Stomach (tissue), 9 donors: ENCODE results near the gene ARPC5. TPM values are rescaled to one million over a fixed set of nuclear protein-coding genes. Genes with fewer than 3 reads are reported as not detected.

Source experiments
- DNase-seq, 2 donors: peaks; one replicate each; pipeline versions ENCODE4 v3.0.0 to v3.0.0-alpha.2; 2013 to 2019
- H3K27ac ChIP-seq, 5 donors: fragments of 200-600 bp in 4 of 5; sonication (generic) in 4 of 5; one replicate each; pipeline ENCODE4 v1.5.1; 2013 to 2019; ENCODE audit warnings: mild to moderate bottlenecking in 1 of 5, moderate library complexity in 1 of 5
- H3K27me3 ChIP-seq, 3 donors: fragments of 200-600 bp; sonication (generic); one replicate each; pipeline ENCODE4 v1.5.1; 2017 to 2019; ENCODE audit warnings: mixed run types in 1 of 3
- H3K36me3 ChIP-seq, 4 donors: fragments of 200-600 bp; sonication (generic); 1 replicate in 3 of 4; 2 replicates in 1 of 4; pipeline ENCODE4 v1.5.1; 2016 to 2019
- H3K4me1 ChIP-seq, 4 donors: fragments of 200-600 bp; sonication (generic); one replicate each; pipeline ENCODE4 v1.5.1; 2016 to 2019
- H3K4me3 ChIP-seq, 4 donors: fragments of 200-600 bp; sonication (generic) in 3 of 4; one replicate each; pipeline ENCODE4 v1.5.1; 2016 to 2019; ENCODE audit warnings: mild to moderate bottlenecking in 1 of 4
- H3K9me3 ChIP-seq, 4 donors: fragments of 200-600 bp; sonication (generic); one replicate each; pipeline ENCODE4 v1.5.1; 2016 to 2019
- CTCF ChIP-seq, 7 experiments: fragments of 450-650 bp in 4 of 7; fragments of 200-600 bp in 3 of 7; sonication (generic) in 3 of 7; IDR thresholded peaks; one replicate each; pipeline ENCODE4 v1.5.1; 2016 to 2019; ENCODE audit warnings: antibody characterized with exemption in 7 of 7, control low read depth in 2 of 7, mild to moderate bottlenecking in 1 of 7
- EP300 ChIP-seq: sonication (generic); formaldehyde crosslinking; IDR thresholded peaks from one replicate; pipeline ENCODE4 v1.6.1; 2017; ENCODE audit warnings: antibody characterized with exemption
- POLR2A ChIP-seq, 4 donors: fragments of 450-650 bp; IDR thresholded peaks; one replicate each; pipeline ENCODE4 v1.6.1; 2016; ENCODE audit warnings: antibody characterized with exemption in 4 of 4, control low read depth in 2 of 4, mild to moderate bottlenecking in 1 of 4, moderate library complexity in 1 of 4
- POLR2AphosphoS5 ChIP-seq, 3 donors: sonication (generic); formaldehyde crosslinking; IDR thresholded peaks; one replicate each; pipeline ENCODE4 v1.6.1; 2016; ENCODE audit warnings: antibody characterized with exemption in 3 of 3
- WGBS, 5 donors: extraction: QIAGEN DNeasy Blood & Tissue Kit in 3 of 5; methylation state at CpG; one replicate each; pipeline versions ENCODE4 v1.1.5 to v1.1.7; 2013 to 2018; 5-methylcytosine and 5-hydroxymethylcytosine counted together
- intact Hi-C: fragments of 100-400 bp; cut with DNase I; formaldehyde crosslinking; loops from one replicate; pipeline ENCODE4 v1.15.1; 2023; ENCODE audit warnings: low total_unique reads
- polyA plus RNA-seq, 3 donors: library from polyadenylated mRNA; stranded (reverse); fragments of 200-250 nt; gene quantifications; one replicate each; pipeline ENCODE4 v1.2.3, GENCODE V29; 2013
- total RNA-seq, 5 donors: library from RNA; depleted of rRNA; stranded (reverse); fragments of >200 nt; gene quantifications; one replicate each; pipeline versions ENCODE4 v1.1.0 to v1.2.3, GENCODE V29; 2014 to 2016
- donor health status: healthy with polysubstance abuse.
- donor health status: Bipolar disorder and iron deficiency.
- donor health status: healthy.

ARPC5 gene
- total and polyA plus RNA-seq, 8 donors = 26.3 to 106 (median 80.6) TPM

- intact Hi-C loops = no loop called here
- no peaks in the 10 kb centered on the region for H3K36me3 ChIP-seq
Observed at GRCh38 chr1:183655562-183656075, 20.0 kb upstream of the ARPC5 start.

GRCh38 chr1:183654706-183655105, 19.1 kb upstream of the ARPC5 start:
- no peaks in the 10 kb centered on the region for H3K27me3 ChIP-seq
- no peaks in the 10 kb centered on the region for H3K9me3 ChIP-seq
- TF ChIP-seq CTCF (IDR thresholded peaks at IDR 0.05) = no peak
- TF ChIP-seq POLR2A (IDR thresholded peaks at IDR 0.05) = no peak
- TF ChIP-seq POLR2AphosphoS5 (IDR thresholded peaks at IDR 0.05) = no peak
- TF ChIP-seq EP300 = no peak
- no peak for DNase-seq
- H3K27ac ChIP-seq = no peak overlapping the region
- H3K36me3 ChIP-seq = no peaks in the 10 kb centered on the region
- H3K4me1 ChIP-seq = peaks cover 8 to 44% (median 21%) of the 10 kb centered on the region in 4 donors
- intact Hi-C loops = loop anchor here (5.0 kb wide), 1 partner anchor 263 kb away; no protein-coding TSS in a partner anchor
- H3K4me3 ChIP-seq = no peak overlapping the region

More at GRCh38 chr1:183655562-183656075, 20.0 kb upstream of the ARPC5 start:
- WGBS, 5 donors = 4 to 8% (median 7%) methylated on average over 4 of the region's 4 CpGs
- DNase-seq = peak; percentile 84 to 94
- no peak overlapping the region for H3K4me3 ChIP-seq
- peaks cover 8 to 44% (median 21%) of the 10 kb centered on the region in 4 donors for H3K4me1 ChIP-seq
- no peaks in the 10 kb centered on the region for H3K27me3 ChIP-seq
- no peak overlapping the region for H3K27ac ChIP-seq
- TF ChIP-seq POLR2AphosphoS5 (IDR thresholded peaks at IDR 0.05) (peak in 1 of 3 donors; percentile 41), POLR2A (IDR thresholded peaks at IDR 0.05) (no peak), CTCF (IDR thresholded peaks at IDR 0.05) (peak in 5 of 7 experiments; percentile 71 to 89 (median 82)), EP300 (no peak)
- H3K9me3 ChIP-seq = no peaks in the 10 kb centered on the region

GRCh38 chr1:183653876-183654451, 18.4 kb upstream of the ARPC5 start:
- intact Hi-C loops = loop anchor here (5.0 kb wide), 1 partner anchor 263 kb away; no protein-coding TSS in a partner anchor
- no peak for DNase-seq
- Histone ChIP-seq H3K36me3 (no peaks in the 10 kb centered on the region), H3K27me3 (no peaks in the 10 kb centered on the region), H3K4me1 (peaks cover 8 to 44% (median 21%) of the 10 kb centered on the region in 4 donors), H3K27ac (no peak overlapping the region), H3K9me3 (no peaks in the 10 kb centered on the region), H3K4me3 (no peak overlapping the region)
- 80 to 92% (median 90%) methylated on average over 4 of the region's 4 CpGs for whole genome bisulfite sequencing, 5 donors
- no peak for TF ChIP-seq POLR2A (IDR thresholded peaks at IDR 0.05)
- no peak for TF ChIP-seq CTCF (IDR thresholded peaks at IDR 0.05)
- TF ChIP-seq POLR2AphosphoS5 (IDR thresholded peaks at IDR 0.05) = no peak
- no peak for TF ChIP-seq EP300

GRCh38 chr1:183653462-183653794, 17.8 kb upstream of the ARPC5 start:
- no peak overlapping the region for H3K4me3 ChIP-seq
- H3K27ac ChIP-seq = peak overlapping the region in 1 of 5 donors; percentile 43
- DNase-seq = no peak
- WGBS, 5 donors = 55 to 91% (median 67%) methylated on average over 3 of the region's 3 CpGs
- H3K9me3 ChIP-seq = no peaks in the 10 kb centered on the region
- no peak for TF ChIP-seq POLR2A (IDR thresholded peaks at IDR 0.05)
- no peak for TF ChIP-seq POLR2AphosphoS5 (IDR thresholded peaks at IDR 0.05)
- no peak for TF ChIP-seq CTCF (IDR thresholded peaks at IDR 0.05)
- TF ChIP-seq EP300 = no peak
- H3K4me1 ChIP-seq = peaks cover 8 to 44% (median 21%) of the 10 kb centered on the region in 4 donors
- intact Hi-C loops = loop anchor here (5.0 kb wide), 1 partner anchor 264 kb away; no protein-coding TSS in a partner anchor
- H3K36me3 ChIP-seq = no peaks in the 10 kb centered on the region
- no peaks in the 10 kb centered on the region for H3K27me3 ChIP-seq
